ENCODE measurements around the gene TPD52L1.

Gene TPD52L1

GRCh38 chr6:125210667-125211066 is 57.1 kb downstream of the TPD52L1 start:
- no peak for DNase-seq (ENCODE audit: low read depth)
- no peak for TF ChIP-seq CTCF (IDR thresholded peaks at IDR 0.05; ENCODE audit: control insufficient read depth, extremely low read depth, insufficient read depth)
- H3K4me3 ChIP-seq (ENCODE audit: low read depth, low read length): no peak overlapping the region

- H3K4me3 ChIP-seq (ENCODE audit: low read depth, low read length): no peak overlapping the region
- DNase-seq (ENCODE audit: low read depth): no peak
- TF ChIP-seq CTCF (IDR thresholded peaks at IDR 0.05; ENCODE audit: control insufficient read depth, extremely low read depth, insufficient read depth): no peak
Measured at GRCh38 chr6:125211352-125211751, 57.8 kb downstream of the TPD52L1 start.

- H3K4me3 ChIP-seq (ENCODE audit: low read depth, low read length): no peak overlapping the region
- DNase-seq (ENCODE audit: low read depth): no peak
- TF ChIP-seq CTCF (IDR thresholded peaks at IDR 0.05; ENCODE audit: control insufficient read depth, extremely low read depth, insufficient read depth): no peak
Measured at GRCh38 chr6:125212377-125212776, 58.8 kb downstream of the TPD52L1 start.

- DNase-seq (ENCODE audit: low read depth): no peak
- H3K4me3 ChIP-seq (ENCODE audit: low read depth, low read length): no peak overlapping the region
- no peak for TF ChIP-seq CTCF (IDR thresholded peaks at IDR 0.05; ENCODE audit: control insufficient read depth, extremely low read depth, insufficient read depth)
Measured at GRCh38 chr6:125213939-125214338, 60.4 kb downstream of the TPD52L1 start.

- no peak overlapping the region for H3K4me3 ChIP-seq (ENCODE audit: low read depth, low read length)
- no peak for DNase-seq (ENCODE audit: low read depth)
- TF ChIP-seq CTCF (IDR thresholded peaks at IDR 0.05; ENCODE audit: control insufficient read depth, extremely low read depth, insufficient read depth): no peak
Measured at GRCh38 chr6:125215252-125215819, 61.8 kb downstream of the TPD52L1 start.

GRCh38 chr6:125216015-125216414 is 62.4 kb downstream of the TPD52L1 start:
- TF ChIP-seq CTCF (IDR thresholded peaks at IDR 0.05; ENCODE audit: control insufficient read depth, extremely low read depth, insufficient read depth): no peak
- DNase-seq (ENCODE audit: low read depth): no peak
- no peak overlapping the region for H3K4me3 ChIP-seq (ENCODE audit: low read depth, low read length)

- H3K4me3 ChIP-seq (ENCODE audit: low read depth, low read length): no peak overlapping the region
- no peak for TF ChIP-seq CTCF (IDR thresholded peaks at IDR 0.05; ENCODE audit: control insufficient read depth, extremely low read depth, insufficient read depth)
- DNase-seq (ENCODE audit: low read depth): no peak
Measured at GRCh38 chr6:125217369-125217768, 63.8 kb downstream of the TPD52L1 start.
